ENCODE measurements around the gene GRWD1. TPM values are rescaled to one million over a fixed set of nuclear protein-coding genes. Genes with fewer than 3 reads are reported as not detected.

The GRWD1 gene
- total and polyA plus RNA-seq, 10 of the 15 experiments (the other 5 are each of a cell fraction or from before 2014, with no cell fraction given) = 1.4 to 103 (median 30.7) TPM

DNA sequence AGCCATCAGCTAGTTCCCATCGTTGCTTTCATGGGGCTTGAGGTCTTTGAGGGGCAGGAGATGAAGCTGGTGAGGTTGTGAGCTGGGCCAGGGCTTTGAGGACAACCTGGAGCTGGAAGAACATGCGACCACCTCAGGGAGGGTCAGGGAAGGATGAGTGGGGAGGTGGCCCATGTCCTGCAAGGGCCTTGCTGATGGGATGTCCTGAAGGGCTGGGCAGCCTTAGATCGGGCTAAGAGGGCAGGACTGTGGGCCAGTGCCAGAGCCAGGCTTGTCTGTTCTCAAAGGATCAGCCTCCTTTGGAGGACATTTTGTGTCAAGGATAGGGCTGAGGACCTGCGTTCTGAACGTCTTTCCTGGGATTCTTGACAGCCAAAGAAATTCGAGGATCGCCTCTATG, 33.9 kb downstream of the GRWD1 start:
- Histone ChIP-seq H3K27me3 (replicated peaks in 1 of 2; ENCODE audit: control insufficient read depth in 2 of 2, insufficient read depth in 2 of 2, low read length in 1 of 2) (no peaks in the 10 kb centered on the region), H4K20me1 (ENCODE audit: control insufficient read depth, insufficient read depth) (no peaks in the 10 kb centered on the region), H3K36me3 (ENCODE audit: control insufficient read depth in 2 of 2, insufficient read depth in 2 of 2, low read length in 1 of 2) (peaks cover 1 to 4% of the 10 kb centered on the region in 2 experiments; a peak in 2 of 4 replicates), H2AFZ (ENCODE audit: control insufficient read depth, low read depth, low read length) (no peak overlapping the region), H3K79me2 (ENCODE audit: control insufficient read depth, insufficient read depth, low read length) (no peaks in the 10 kb centered on the region), H3K4me1 (ENCODE audit: control insufficient read depth, insufficient read depth, low read length) (no peaks in the 10 kb centered on the region), H3K27ac (ENCODE audit: control insufficient read depth, insufficient read depth) (no peak overlapping the region), H3K9ac (ENCODE audit: control insufficient read depth, insufficient read depth, low read length) (no peak overlapping the region), H3K4me2 (ENCODE audit: control insufficient read depth, insufficient read depth) (no peak overlapping the region), H3K9me3 (replicated peaks; ENCODE audit: control insufficient read depth, insufficient read depth, low read length) (no peaks in the 10 kb centered on the region), H3K4me3 (no peak overlapping the region)
- ChIA-PET POLR2A (no interaction called here), CTCF (interaction anchor here (1.9 kb wide), 1 partner anchor 10 kb away, joined by 6 read pairs; no protein-coding TSS in a partner anchor), RAD21 (ENCODE audit: unreplicated experiment) (no interaction called here), SMC1A (ENCODE audit: uncharacterized antibody, unreplicated experiment) (no interaction called here)
- no TSS peak for BruUV-seq (replicated peaks)
- FAIRE-seq (no peak), DNase-seq (ENCODE audit: low read depth, low spot score) (no peak), ATAC-seq (no peak)
- 82% methylated on average over 7 of the region's 7 CpGs for WGBS (ENCODE audit: insufficient coverage, insufficient replicate concordance, low lambda C conversion rate, missing lambda C conversion rate)
- TF ChIP-seq SP1 (IDR thresholded peaks at IDR 0.05; ENCODE audit: low read depth, low read length) (no peak), SUZ12 (IDR thresholded peaks at IDR 0.05; ENCODE audit: unreplicated experiment) (no peak)
- in situ Hi-C loops (cut with MboI) = no loop called here
- intact Hi-C loops (cut with micrococcal nuclease; ENCODE audit: unreplicated experiment) = no loop called here

DNA sequence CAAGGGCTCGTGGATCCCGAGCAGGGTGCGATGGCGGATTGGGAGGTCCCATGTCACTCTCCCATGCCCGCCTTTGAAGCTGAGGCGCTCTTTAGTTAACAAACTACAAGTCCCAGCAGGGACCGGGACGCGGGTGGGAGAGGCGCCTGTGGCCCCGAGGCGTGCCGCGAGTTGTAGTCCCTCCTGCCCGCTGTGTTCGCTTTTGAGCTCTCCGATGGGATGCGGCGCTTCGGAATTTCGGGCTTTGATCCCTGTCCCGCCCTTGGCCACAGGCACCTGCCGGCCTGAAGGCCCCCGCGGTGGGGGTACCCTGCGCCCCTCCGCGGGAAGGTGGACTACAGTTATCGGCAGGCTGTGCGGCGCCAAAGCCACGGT, 34.4 kb downstream of the GRWD1 start:
- DNase-seq (ENCODE audit: low read depth, low spot score) (no peak), FAIRE-seq (no peak), ATAC-seq (no peak)
- no peak overlapping the region for H3K4me2 ChIP-seq (ENCODE audit: control insufficient read depth, insufficient read depth)
- H3K9ac ChIP-seq (ENCODE audit: control insufficient read depth, insufficient read depth, low read length) = no peak overlapping the region
- BruUV-seq (replicated peaks) = no TSS peak
- ChIA-PET RAD21 (ENCODE audit: unreplicated experiment) (no interaction called here), POLR2A (no interaction called here), SMC1A (ENCODE audit: uncharacterized antibody, unreplicated experiment) (no interaction called here), CTCF (interaction anchor here (1.9 to 2.2 kb wide), 2 partner anchors 9 to 10 kb away, joined by 6 to 10 read pairs; no protein-coding TSS in a partner anchor)
- H3K27me3 ChIP-seq (replicated peaks in 1 of 2; ENCODE audit: control insufficient read depth in 2 of 2, insufficient read depth in 2 of 2, low read length in 1 of 2) = no peaks in the 10 kb centered on the region
- H3K9me3 ChIP-seq (replicated peaks; ENCODE audit: control insufficient read depth, insufficient read depth, low read length) = no peaks in the 10 kb centered on the region
- in situ Hi-C loops (cut with MboI) (no loop called here), intact Hi-C loops (cut with micrococcal nuclease; ENCODE audit: unreplicated experiment) (no loop called here)
- no peaks in the 10 kb centered on the region for H3K4me1 ChIP-seq (ENCODE audit: control insufficient read depth, insufficient read depth, low read length)
- no peak overlapping the region for H2AFZ ChIP-seq (ENCODE audit: control insufficient read depth, low read depth, low read length)
- no peaks in the 10 kb centered on the region for H3K79me2 ChIP-seq (ENCODE audit: control insufficient read depth, insufficient read depth, low read length)
- no peak overlapping the region for H3K27ac ChIP-seq (ENCODE audit: control insufficient read depth, insufficient read depth)
- TF ChIP-seq ZNF622 (IDR thresholded peaks at IDR 0.05) = no peak
- H3K36me3 ChIP-seq (ENCODE audit: control insufficient read depth in 2 of 2, insufficient read depth in 2 of 2, low read length in 1 of 2) = peaks cover 0 to 4% of the 10 kb centered on the region in 2 experiments; a peak in 1 of 4 replicates
- no peak overlapping the region for H3K4me3 ChIP-seq
- H4K20me1 ChIP-seq (ENCODE audit: control insufficient read depth, insufficient read depth) = no peaks in the 10 kb centered on the region
- 39% methylated on average over 32 of the region's 32 CpGs for WGBS (ENCODE audit: insufficient coverage, insufficient replicate concordance, low lambda C conversion rate, missing lambda C conversion rate)

Data from GM12878 (cell line).